CD4-positive, alpha-beta T cell treated with Interleukin-6 at 100 ng/mL for 8 hours (primary cell): ENCODE results near the gene ERC1.

ENCODE experiments used
- DNase-seq: peaks from one replicate; pipeline ENCODE4 v3.0.0-alpha.2; 2020; ENCODE audit warnings: mixed read lengths, low spot score

The ERC1 gene

GRCh38 chr12:1517734-1518525 is 526.9 kb downstream of the ERC1 start:
- no peak for DNase-seq

- DNase-seq, result no peak
Measured at GRCh38 chr12:1518591-1519516, 527.8 kb downstream of the ERC1 start.

- DNase-seq, result no peak
Measured at GRCh38 chr12:1519642-1520041, 528.6 kb downstream of the ERC1 start.

- no peak for DNase-seq
Measured at GRCh38 chr12:1523046-1523445, 532.0 kb downstream of the ERC1 start.

- DNase-seq, result no peak
Measured at GRCh38 chr12:1523558-1524050, 532.6 kb downstream of the ERC1 start.

- DNase-seq, result no peak
Measured at GRCh38 chr12:1525858-1526257, 534.8 kb downstream of the ERC1 start.

GRCh38 chr12:1527789-1528188 is 536.8 kb downstream of the ERC1 start:
- no peak for DNase-seq

- DNase-seq, result no peak
Measured at GRCh38 chr12:1528791-1529190, 537.8 kb downstream of the ERC1 start.

GRCh38 chr12:1529228-1529861 is 538.3 kb downstream of the ERC1 start:
- DNase-seq, result no peak

GRCh38 chr12:1529862-1530591 is 539.0 kb downstream of the ERC1 start:
- DNase-seq, result no peak

- no peak for DNase-seq
Measured at GRCh38 chr12:1530592-1531152, 539.6 kb downstream of the ERC1 start.

- DNase-seq, result no peak
Measured at GRCh38 chr12:1531153-1531653, 540.2 kb downstream of the ERC1 start.

- DNase-seq, result no peak
Measured at GRCh38 chr12:1531654-1532374, 540.8 kb downstream of the ERC1 start.

- DNase-seq, result no peak
Measured at GRCh38 chr12:1532375-1533165, 541.5 kb downstream of the ERC1 start.

GRCh38 chr12:1533205-1533601 is 542.2 kb downstream of the ERC1 start:
- peak; percentile 12 for DNase-seq

- peak; percentile 39 for DNase-seq
Measured at GRCh38 chr12:1533602-1534304, 542.7 kb downstream of the ERC1 start.

- DNase-seq, result no peak
Measured at GRCh38 chr12:1534748-1535147, 543.7 kb downstream of the ERC1 start.

GRCh38 chr12:1536817-1537216 is 545.8 kb downstream of the ERC1 start:
- no peak for DNase-seq

GRCh38 chr12:1539135-1539534 is 548.1 kb downstream of the ERC1 start:
- DNase-seq, result no peak
